ENCODE measurements around the gene LZIC.

Gene LZIC

GRCh38 chr1:9912264-9912936 is 30.8 kb downstream of the LZIC start:
- DNase-seq = no peak

DNA sequence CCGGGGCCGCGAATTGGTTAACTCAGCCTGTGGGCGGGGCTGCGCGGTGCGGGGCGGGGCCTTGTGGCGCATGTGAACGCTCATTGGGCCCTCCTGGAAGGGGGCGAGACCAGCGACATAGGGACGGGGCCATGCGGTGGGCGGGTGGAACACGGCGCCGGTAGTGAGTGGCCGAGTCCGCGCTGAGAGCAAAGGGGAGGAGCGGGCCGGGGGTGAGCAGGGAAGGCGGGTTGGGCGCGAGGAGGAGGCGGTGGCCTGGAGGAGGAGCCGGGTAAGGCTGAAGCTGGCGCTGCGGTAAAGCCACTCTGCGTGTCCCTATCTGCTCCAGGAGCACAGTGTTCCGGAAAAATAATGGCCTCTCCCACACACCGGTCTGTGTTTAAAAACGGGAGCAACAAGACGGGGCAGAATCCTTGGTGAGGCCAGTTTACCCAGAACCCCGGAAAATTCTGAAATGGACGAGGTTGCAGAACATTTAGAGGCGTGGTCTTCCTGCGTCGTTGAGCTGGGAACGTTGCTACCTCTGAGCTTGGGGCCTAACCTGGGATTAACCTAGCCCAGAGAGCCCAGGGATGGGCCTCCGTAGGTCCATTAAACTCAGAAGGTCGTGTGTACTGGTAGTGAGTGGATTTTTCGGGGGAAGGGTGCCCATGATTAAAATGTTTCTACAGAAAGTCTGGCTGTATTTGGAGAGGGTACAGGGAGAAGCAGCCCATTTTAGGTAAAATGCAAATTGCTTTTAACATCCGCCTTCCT is 32.6 kb downstream of the LZIC start:
- peak; percentile 91 for DNase-seq

DNA sequence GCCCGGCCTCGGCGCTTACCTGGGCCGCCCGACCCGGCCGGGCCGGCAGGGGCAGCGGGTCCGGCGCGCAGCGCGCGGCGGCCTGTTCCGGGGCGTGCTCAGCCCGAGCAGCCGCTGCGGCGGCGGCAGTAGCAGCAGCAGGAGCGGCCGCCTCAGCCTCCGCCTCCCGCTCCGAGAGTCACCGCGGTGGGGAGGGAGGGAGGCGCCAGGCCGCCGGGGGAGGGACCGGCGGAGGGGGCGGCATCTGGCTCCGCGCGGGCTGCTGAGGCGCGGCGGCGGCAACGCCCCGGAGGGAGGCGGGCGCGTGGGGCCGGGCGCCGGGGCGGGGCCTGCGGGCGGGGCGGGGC is 33.1 kb downstream of the LZIC start, which contains the start of gene CTNNBIP1:
Gene CTNNBIP1, minus strand, starts transcription at position 194 of the 347 bp plus-strand sequence. CDS start 38,205 bp downstream, outside the sequence.
- DNase-seq = no peak

- peak; percentile 61 for DNase-seq
Observed at GRCh38 chr1:9909234-9910046, 33.8 kb downstream of the LZIC start.

GRCh38 chr1:9908871-9909233 is 34.3 kb downstream of the LZIC start:
- no peak for DNase-seq

DNA sequence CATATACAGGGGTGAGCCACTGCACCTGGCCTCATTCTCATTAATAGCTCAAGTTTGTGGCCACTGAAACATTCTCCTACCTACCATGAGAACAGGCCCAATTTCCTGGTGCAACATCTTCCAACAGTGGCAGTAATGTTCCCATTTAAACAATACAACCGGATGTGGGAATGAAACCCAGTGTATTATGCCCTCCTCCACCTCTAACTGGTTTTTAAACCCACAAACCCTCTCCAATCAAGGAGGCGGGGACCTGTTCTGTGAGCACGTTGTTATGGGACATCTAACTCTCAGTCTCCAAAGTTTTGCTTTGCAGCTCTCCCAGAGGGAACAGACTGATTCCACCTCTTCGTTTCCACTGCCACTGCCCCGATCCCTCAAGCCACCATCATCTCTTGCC is 35.8 kb downstream of the LZIC start:
- no peak for DNase-seq

- DNase-seq = no peak
Observed at GRCh38 chr1:9906466-9906865, 36.7 kb downstream of the LZIC start.

DNA sequence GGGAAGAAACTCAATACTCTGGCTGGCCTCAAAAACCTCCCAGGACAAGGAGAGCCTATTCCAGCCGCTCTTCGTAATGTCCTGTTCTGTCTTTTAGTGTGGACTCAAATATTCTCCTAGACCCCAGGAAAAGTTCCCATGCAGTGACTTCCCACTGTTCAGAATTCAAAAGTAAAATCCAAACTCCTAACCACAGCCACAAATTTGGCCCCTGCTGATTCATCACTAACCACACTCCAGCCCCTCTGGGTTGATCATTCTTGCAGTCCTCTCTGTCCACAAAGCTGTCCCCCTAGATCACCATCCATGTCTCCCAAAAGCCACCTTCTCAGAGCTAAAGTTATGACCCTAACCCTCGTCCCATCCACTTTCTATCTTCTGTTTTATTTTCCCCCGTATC is 38.2 kb downstream of the LZIC start:
- DNase-seq = no peak

- no peak for DNase-seq
Observed at GRCh38 chr1:9904596-9904995, 38.6 kb downstream of the LZIC start.

DNA sequence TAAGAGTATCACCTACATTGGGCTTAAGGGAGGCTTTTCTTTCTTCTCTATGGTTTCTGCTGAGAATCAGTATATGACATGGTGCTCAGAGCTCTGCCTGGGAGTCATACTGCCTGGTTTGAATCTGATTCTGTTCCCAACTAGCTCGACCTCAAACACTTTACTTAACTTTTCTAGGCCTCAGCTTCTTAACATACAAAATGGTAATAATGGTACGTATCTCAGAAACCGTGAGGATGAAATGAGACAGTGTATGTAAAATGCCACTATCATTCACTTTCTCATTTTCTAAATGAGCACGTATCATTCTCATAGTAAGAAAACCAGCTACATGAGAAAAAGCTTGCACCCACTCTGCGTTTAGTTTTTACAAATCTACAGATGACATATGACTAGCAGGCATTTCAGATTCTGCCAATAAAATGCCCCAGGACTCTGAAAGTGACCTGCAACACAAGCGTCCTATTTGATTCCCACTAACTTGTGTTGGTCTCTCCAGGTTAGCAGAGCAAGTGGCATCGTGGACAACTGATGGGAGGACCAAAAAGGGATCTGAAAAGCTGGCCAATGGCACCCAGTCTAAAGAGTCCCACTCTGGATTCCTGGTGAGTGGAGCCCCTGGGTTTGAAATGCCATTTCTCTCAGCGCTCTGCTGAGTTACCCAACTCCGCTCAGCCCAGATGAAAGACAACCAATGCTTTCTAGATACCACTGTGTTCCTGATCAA is 39.2 kb downstream of the LZIC start:
- no peak for DNase-seq

DNA sequence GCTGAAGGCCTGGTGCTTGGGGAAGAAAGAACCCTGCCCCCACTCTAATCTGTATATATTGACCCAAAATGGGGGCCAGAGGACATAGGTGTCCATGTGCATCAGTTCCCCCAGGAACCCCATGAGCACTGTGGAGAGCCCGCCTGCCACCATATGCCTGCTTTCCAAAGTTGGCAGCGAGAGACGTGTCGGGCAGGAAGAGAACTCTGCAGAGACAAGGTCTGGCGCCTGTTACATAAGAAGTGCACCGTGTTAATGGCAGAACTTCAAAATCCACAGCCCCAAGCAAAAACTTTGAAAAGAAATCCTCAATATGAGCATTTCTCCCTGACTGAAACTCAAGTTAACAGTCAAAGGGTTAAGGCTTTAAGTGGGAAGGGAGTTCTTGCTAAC is 41.1 kb downstream of the LZIC start:
- DNase-seq = no peak

DNA sequence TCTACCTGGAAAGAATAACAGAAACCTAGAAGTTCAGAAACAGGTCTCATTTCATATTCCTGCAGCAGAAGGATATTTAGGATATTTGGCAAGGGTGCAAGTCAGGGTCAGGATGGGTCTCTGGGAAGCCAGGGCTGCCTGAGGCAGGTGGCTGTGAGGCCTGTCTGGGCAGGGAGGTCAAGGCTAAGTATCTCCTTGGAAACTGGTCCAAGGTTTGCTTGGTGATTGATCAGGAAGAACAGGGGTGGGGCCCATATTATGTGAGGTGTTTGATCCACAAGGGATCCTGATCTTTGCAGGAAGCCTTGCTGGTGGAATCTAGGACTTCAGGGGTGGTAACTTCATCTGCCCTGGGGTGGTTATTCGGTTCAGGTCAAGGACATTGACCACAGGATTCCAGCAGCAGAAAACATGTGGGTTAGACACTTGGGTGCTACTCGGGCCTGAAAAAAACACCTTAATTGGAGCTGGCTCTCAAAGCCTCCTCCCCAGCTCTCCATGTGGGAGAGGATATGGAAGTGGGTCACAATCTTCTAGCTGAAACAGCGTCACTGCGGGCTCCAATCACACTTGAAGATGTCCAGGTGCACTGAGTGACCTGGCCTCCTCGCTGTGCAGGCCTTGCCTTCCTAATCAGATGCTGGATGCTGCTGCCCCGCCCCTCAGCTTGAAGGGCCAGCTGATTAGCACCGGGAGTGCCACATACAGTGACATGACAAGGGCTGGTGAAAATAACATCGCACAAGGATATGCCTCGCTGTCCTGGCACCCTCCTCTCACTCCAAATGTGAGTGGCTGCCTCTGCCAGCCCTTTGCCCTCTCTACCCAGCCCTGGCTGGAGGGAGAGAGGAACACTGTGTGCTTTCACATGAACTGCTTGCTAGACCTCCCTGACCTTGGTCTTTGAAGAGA is 41.8 kb downstream of the LZIC start:
- DNase-seq = no peak

DNA sequence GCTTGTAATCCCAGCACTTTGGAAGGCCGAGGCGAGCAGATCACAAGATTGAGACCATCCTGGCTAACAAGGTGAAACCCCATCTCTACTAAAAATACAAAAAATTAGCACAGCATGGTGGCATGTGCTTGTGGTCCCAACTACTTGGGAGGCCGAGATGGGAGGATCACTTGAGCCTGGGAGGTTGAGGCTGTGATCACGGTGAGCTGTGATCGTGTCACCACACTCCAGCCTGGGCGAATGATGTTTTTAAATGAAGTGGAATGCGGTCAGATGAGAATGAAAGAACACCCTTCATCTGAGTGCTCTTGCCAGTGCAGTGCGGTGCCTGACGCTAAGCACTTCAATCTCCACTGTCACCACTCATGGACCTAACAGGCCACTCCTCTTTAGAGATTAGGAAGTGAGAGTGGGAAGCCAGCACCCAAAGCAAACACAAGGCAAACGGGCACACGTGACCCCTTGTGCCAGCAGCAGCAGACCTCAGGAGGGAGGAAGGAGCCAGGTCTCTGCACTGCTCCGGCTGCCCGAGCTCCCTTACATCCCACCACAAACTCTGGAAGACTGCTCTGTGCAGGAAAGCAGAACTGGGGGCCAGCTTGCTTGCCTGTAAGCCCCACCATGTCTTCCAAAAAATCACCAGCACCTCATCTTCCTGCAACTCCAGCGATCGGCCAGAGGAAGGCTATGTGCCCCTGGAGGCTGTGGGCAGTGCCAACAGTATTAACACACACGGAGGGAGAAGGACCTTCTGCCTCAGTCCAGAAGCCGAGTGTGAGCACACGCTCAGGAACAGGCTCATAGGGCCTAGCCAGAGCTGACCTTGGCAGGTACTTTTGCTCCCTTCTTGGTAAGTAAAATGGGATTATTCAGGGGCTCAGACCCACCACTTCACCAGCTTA is 42.8 kb downstream of the LZIC start:
- no peak for DNase-seq

GRCh38 chr1:9894115-9894514 is 49.1 kb downstream of the LZIC start:
- no peak for DNase-seq

GRCh38 chr1:9892563-9893528 is 50.3 kb downstream of the LZIC start:
- peak; percentile 29 for DNase-seq

DNA sequence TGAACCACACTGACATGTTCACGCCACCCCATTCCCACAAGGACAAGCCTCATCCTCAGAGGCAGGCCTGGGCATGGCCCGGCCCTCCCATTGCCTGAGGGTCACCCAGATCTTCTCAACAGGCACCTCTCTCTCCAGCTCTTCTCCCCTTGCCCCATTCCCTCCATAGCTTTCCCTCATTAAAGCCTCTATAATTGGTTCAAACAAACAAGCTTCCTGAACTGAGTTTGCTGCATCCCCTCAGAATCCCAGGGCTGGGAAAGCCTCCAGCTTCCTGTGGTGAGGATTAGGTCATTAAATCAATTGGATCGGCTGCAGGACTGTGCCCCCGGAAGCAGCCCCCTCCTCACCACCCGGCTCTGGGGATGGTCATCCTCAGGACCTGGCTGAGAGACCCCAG is 52.0 kb downstream of the LZIC start:
- DNase-seq = no peak

DNA sequence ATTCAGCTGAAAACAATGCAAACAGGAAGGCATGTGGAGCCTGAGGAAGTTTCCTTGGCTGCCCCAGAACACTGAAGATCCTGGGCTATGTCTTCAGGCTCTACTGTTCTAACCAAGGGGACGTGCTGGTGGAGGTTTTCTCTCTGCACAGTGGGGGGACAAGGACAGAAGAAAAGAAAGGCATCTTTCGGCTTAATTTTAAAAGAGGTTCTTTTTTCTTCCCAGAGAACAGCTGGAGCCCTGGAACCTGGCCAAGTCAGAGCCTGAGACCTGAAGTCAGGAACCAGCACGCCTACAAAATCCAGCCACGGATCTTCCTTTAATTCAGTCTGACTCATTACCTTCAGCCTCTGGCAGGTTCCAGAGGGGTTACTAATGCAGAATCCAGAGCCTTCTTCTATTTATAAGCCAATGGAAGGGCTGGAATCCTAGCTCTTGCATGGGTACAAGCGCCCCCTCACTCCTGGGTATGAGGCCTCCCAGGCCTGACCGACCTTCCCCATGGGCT is 52.9 kb downstream of the LZIC start:
- no peak for DNase-seq

- DNase-seq = no peak
Observed at GRCh38 chr1:9889411-9889810, 53.8 kb downstream of the LZIC start.

- DNase-seq = no peak
Observed at GRCh38 chr1:9888886-9889285, 54.3 kb downstream of the LZIC start.

All from right kidney (tissue), 1 donor.